NB4 (cell line): ENCODE data around the gene IRAG1.

Source experiments
- MYC ChIP-seq: IDR thresholded peaks from 2 replicates; pipeline ENCODE4 v1.6.1; 2011; ENCODE audit warnings: low read depth, low read length
- POLR2A ChIP-seq: IDR thresholded peaks from 2 replicates; pipeline ENCODE4 v1.6.1; 2011; ENCODE audit warnings: mild to moderate bottlenecking; ENCODE audit not compliant: insufficient read length; ENCODE audit errors: extremely low read depth
- TF ChIP-seq, protein P1 (sequence below): IDR thresholded peaks from one replicate; pipeline ENCODE4 v1.5.1; 2012; ENCODE audit warnings: low read depth, low read length
- TF ChIP-seq, protein P2 (sequence below): IDR thresholded peaks from 2 replicates; pipeline ENCODE4 v1.6.1; 2011; ENCODE audit warnings: low read depth, low read length

DNA sequence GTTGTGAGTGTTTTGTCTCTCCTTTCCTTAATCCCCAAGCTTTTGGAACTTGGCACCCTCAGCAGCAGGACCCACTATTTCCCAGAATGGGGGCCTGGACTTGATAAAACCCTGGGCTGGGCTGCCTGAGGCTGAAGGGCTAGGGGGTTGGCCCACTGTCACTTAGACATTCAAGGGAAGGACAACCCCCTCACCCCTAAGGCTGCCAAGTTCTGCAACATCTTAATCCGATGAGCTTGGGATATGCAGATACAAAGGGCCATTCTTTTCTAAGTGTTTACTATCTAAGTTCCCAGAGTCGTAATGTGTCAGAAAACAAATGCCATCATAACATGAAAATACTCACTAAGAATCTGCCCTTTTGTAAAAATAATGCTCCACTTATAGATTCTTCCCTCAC lies 42.9 kb downstream of the IRAG1 start:
- TF ChIP-seq, protein P1, sequence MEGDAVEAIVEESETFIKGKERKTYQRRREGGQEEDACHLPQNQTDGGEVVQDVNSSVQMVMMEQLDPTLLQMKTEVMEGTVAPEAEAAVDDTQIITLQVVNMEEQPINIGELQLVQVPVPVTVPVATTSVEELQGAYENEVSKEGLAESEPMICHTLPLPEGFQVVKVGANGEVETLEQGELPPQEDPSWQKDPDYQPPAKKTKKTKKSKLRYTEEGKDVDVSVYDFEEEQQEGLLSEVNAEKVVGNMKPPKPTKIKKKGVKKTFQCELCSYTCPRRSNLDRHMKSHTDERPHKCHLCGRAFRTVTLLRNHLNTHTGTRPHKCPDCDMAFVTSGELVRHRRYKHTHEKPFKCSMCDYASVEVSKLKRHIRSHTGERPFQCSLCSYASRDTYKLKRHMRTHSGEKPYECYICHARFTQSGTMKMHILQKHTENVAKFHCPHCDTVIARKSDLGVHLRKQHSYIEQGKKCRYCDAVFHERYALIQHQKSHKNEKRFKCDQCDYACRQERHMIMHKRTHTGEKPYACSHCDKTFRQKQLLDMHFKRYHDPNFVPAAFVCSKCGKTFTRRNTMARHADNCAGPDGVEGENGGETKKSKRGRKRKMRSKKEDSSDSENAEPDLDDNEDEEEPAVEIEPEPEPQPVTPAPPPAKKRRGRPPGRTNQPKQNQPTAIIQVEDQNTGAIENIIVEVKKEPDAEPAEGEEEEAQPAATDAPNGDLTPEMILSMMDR: no peak
- TF ChIP-seq POLR2A (no peak), MYC (no peak)
- TF ChIP-seq, protein P2, sequence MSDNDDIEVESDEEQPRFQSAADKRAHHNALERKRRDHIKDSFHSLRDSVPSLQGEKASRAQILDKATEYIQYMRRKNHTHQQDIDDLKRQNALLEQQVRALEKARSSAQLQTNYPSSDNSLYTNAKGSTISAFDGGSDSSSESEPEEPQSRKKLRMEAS: no peak
